OCI-LY1 (cell line): ENCODE results near the gene ARID5B.

Experiments
- H2AFZ ChIP-seq: fragments of 200-600 bp; sonication (generic), shearing (Covaris generic); 2 replicates; pipeline ENCODE4 v1.6.0; 2014; ENCODE audit warnings: antibody characterized with exemption, mild to moderate bottlenecking, low read length
- H3F3A ChIP-seq: fragments of 200-600 bp; sonication (generic), shearing (Covaris generic); 2 replicates; pipeline ENCODE4 v1.6.0; 2014; ENCODE audit warnings: mild to moderate bottlenecking, antibody characterized with exemption, low read length, moderate library complexity; ENCODE audit not compliant: insufficient read depth
- H3K27ac ChIP-seq: fragments of 200-600 bp; sonication (generic); 2 replicates; pipeline ENCODE4 v1.5.1; 2014; ENCODE audit warnings: low read length, mixed run types, mild to moderate bottlenecking, low read depth; ENCODE audit not compliant: poor library complexity, severe bottlenecking
- H3K27me3 ChIP-seq: fragments of 200-600 bp; sonication (generic); 2 replicates; pipeline ENCODE4 v1.6.0; 2014; ENCODE audit warnings: antibody characterized with exemption, mild to moderate bottlenecking, low read length, moderate library complexity; ENCODE audit not compliant: insufficient read depth
- H3K36me3 ChIP-seq: fragments of 200-600 bp; sonication (generic); 2 replicates; pipeline ENCODE4 v1.6.1; 2014; ENCODE audit warnings: mild to moderate bottlenecking, antibody characterized with exemption, low read length, moderate library complexity, mixed read lengths; ENCODE audit not compliant: insufficient read depth
- H3K4me1 ChIP-seq: fragments of 200-600 bp; sonication (generic); 2 replicates; pipeline ENCODE4 v1.5.1; 2014; ENCODE audit warnings: mild to moderate bottlenecking, low read length, moderate library complexity; ENCODE audit not compliant: insufficient read depth, severe bottlenecking
- H3K4me2 ChIP-seq: fragments of 200-600 bp; sonication (generic), shearing (Covaris generic); 2 replicates; pipeline ENCODE4 v1.6.1; 2014; ENCODE audit warnings: low read length
- H3K4me3 ChIP-seq: fragments of 200-600 bp; sonication (generic); 2 replicates; pipeline ENCODE4 v1.5.1; 2014; ENCODE audit warnings: low read length, low read depth, mild to moderate bottlenecking, mixed read lengths; ENCODE audit not compliant: poor library complexity, severe bottlenecking
- H3K79me2 ChIP-seq: fragments of 200-600 bp; shearing (Covaris generic); 2 replicates; pipeline ENCODE4 v1.6.1; 2016; ENCODE audit warnings: mixed run types, low read length, mixed read lengths; ENCODE audit not compliant: insufficient read depth
- H3K9ac ChIP-seq: fragments of 200-600 bp; sonication (generic), shearing (Covaris generic); 2 replicates; pipeline ENCODE4 v1.6.1; 2014; ENCODE audit warnings: mild to moderate bottlenecking, low read length, mixed read lengths
- H3K9me2 ChIP-seq: fragments of 200-600 bp; sonication (generic), shearing (Covaris generic); 2 replicates; pipeline ENCODE4 v1.6.1; 2014; ENCODE audit warnings: low read depth, mild to moderate bottlenecking, low read length, mixed read lengths
- H3K9me3 ChIP-seq: fragments of 200-600 bp; shearing (Covaris generic); 2 replicates; pipeline ENCODE4 v1.6.1; 2014; ENCODE audit warnings: low read length, mixed read lengths
- H4K20me1 ChIP-seq: fragments of 200-600 bp; sonication (generic), shearing (Covaris generic); 2 replicates; pipeline ENCODE4 v1.6.0; 2016; ENCODE audit warnings: mild to moderate bottlenecking, low read length; ENCODE audit not compliant: insufficient read depth
- EZH2 ChIP-seq: fragments of 200-600 bp; sonication (generic), shearing (Covaris generic); IDR thresholded peaks from 2 replicates; pipeline ENCODE4 v1.8.0; 2017; ENCODE audit warnings: borderline replicate concordance, mixed run types, mild to moderate bottlenecking, antibody characterized with exemption, low read length, moderate library complexity, mixed read lengths
- TF ChIP-seq, protein P1 (sequence below): fragments of 200-600 bp; sonication (generic), shearing (Covaris generic); IDR thresholded peaks from 2 replicates; pipeline ENCODE4 v1.5.1; 2017; ENCODE audit warnings: mild to moderate bottlenecking, antibody characterized with exemption, low read length, moderate library complexity, mixed read lengths

ARID5B gene

DNA sequence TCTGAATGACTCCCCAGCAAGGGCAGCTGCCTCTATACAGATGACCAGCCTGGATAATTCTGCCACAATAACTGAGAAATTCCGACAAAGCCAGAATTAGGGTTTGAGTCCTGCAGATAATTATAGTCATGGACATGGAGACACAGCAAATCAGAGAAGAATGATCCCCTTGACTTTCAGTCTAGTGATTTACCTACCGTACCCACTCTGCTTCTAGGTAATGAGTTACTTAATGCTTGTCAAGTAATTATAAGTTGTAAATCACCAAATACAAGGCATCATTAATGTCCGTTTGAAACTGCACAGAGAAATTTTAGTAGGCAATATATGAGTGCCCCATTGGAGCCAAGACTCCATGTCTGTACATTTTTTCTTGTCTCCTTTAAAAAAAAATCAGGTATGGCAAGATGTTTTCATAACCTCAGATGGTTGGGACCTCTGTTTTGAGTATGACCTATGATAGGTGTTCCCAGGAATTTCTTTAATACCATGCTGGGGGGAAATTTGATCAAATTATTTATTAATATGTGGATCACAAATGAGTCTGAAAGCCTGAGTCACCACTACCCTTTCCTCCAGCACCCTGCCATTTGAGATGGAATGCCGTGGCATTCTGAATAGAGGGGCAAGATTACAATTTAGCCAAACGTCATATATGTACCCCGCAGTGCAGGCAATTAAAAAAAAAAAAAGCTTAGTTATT is 5.5 kb upstream of the ARID5B start:
- no peaks in the 10 kb centered on the region for H3K9me2 ChIP-seq
- no peaks in the 10 kb centered on the region for H3K79me2 ChIP-seq
- TF ChIP-seq, protein P1, sequence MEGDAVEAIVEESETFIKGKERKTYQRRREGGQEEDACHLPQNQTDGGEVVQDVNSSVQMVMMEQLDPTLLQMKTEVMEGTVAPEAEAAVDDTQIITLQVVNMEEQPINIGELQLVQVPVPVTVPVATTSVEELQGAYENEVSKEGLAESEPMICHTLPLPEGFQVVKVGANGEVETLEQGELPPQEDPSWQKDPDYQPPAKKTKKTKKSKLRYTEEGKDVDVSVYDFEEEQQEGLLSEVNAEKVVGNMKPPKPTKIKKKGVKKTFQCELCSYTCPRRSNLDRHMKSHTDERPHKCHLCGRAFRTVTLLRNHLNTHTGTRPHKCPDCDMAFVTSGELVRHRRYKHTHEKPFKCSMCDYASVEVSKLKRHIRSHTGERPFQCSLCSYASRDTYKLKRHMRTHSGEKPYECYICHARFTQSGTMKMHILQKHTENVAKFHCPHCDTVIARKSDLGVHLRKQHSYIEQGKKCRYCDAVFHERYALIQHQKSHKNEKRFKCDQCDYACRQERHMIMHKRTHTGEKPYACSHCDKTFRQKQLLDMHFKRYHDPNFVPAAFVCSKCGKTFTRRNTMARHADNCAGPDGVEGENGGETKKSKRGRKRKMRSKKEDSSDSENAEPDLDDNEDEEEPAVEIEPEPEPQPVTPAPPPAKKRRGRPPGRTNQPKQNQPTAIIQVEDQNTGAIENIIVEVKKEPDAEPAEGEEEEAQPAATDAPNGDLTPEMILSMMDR, result no peak
- no peak for TF ChIP-seq EZH2
- H3F3A ChIP-seq, result 0 out of 2 replicates have a peak, but pooled peaks cover 3% of the 10 kb centered on the region
- H3K4me1 ChIP-seq, result peaks cover 44% of the 10 kb centered on the region
- H3K27me3 ChIP-seq, result no peaks in the 10 kb centered on the region
- H3K4me2 ChIP-seq, result no peak overlapping the region
- no peaks in the 10 kb centered on the region for H3K36me3 ChIP-seq
- no peaks in the 10 kb centered on the region for H4K20me1 ChIP-seq
- H3K4me3 ChIP-seq, result no peak overlapping the region
- H3K27ac ChIP-seq, result no peak overlapping the region
- no peaks in the 10 kb centered on the region for H3K9me3 ChIP-seq
- no peak overlapping the region for H2AFZ ChIP-seq
- no peak overlapping the region for H3K9ac ChIP-seq

DNA sequence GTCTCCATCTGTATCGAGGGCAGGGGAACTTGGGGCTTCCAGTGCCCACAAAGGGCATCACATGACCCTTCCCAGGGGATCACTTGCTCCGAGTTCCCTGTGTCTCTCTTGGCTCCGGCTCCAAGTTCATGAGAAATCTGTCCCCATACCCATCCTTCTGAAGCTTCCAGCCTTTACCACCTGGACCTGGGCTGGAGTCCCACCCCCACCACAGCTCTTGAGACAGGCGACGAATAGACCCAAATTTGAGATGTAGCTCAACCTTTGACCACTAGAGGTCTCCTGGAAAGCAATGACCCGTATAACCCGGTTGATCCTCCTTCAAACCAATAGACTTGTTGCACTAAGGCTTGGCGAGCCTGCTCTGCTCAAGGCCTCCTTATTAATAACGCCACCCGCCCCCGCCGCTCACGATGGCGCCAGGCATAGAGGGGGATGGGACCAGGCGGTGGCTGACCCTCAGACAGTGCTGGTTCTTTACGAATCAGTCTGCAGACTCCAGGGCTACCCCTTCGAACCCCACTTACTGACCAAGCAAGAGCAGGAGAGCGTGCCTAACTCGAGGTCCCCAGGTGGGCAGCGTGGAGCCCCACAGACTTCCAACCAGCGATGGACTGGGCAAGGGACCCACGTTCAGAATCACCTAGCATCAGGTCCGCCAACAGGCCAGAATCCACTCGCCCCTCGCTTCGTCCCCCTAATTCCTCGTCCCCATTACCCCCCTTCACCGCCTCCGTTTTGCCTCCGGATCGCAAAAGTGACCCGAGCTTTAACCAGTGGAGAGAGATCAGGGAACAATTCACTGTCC is 4.4 kb upstream of the ARID5B start:
- Histone ChIP-seq H4K20me1 (no peaks in the 10 kb centered on the region), H3K9me2 (no peaks in the 10 kb centered on the region), H3K9me3 (no peaks in the 10 kb centered on the region), H3K27ac (peak overlapping the region; percentile 98), H3K36me3 (peaks cover 4% of the 10 kb centered on the region; the same call in 1 of the 2 replicates), H3K27me3 (no peaks in the 10 kb centered on the region), H2AFZ (no peak overlapping the region), H3K4me3 (peak overlapping the region; percentile 90), H3K4me1 (peaks cover 41% of the 10 kb centered on the region), H3K79me2 (peaks cover 4% of the 10 kb centered on the region; the same call in 1 of the 2 replicates), H3K9ac (peak overlapping the region; percentile 90), H3K4me2 (peak overlapping the region; percentile 82), H3F3A (0 out of 2 replicates have a peak, but pooled peaks cover 3% of the 10 kb centered on the region)
- TF ChIP-seq, protein P1, result peak; percentile 75
- no peak for TF ChIP-seq EZH2

DNA sequence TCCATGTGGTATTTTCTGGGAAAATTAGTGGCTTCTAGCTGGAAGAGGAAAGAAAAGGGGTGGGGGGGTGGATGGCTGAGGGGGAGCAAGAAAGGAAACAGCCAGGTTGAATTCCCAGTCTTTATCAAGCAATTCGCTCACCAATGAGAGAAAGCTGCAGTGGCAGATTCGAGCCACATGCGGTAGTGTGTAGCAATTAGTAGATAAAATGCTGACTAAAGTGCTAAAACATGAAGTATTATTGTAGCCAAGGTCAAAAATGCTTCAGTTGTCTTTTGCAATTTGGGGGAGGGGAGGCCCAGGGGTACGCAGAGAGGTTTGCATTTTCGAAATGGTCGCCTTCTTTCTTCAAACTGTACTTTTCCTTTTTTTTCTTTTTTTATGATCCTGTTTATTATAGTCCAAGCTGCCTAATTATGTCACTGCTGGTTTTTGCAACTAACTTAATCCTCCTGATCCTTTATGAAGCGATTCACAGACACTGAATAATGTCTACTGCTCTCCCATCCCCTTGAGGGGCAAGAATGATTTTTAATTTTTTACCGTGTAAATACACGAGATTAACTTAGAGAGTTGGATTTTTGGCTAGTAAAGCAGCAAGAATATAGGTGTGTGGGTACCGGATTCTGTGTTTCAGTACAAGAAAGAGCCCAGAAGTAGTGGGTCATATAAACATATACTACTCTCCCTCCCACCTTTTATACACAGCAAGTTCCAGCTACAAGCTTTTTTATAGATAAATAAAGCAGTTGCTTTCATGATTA is 3.6 kb upstream of the ARID5B start:
- H3K27me3 ChIP-seq, result no peaks in the 10 kb centered on the region
- H3K4me3 ChIP-seq, result peak overlapping the region; percentile 90
- H3K36me3 ChIP-seq, result peaks cover 5% of the 10 kb centered on the region; the same call in 1 of the 2 replicates
- no peaks in the 10 kb centered on the region for H3K9me3 ChIP-seq
- peaks cover 36% of the 10 kb centered on the region for H3K4me1 ChIP-seq
- peak overlapping the region; percentile 90 for H3K9ac ChIP-seq
- 0 out of 2 replicates have a peak, but pooled peaks cover 3% of the 10 kb centered on the region for H3F3A ChIP-seq
- no peak overlapping the region for H2AFZ ChIP-seq
- TF ChIP-seq, protein P1, result peak; percentile 45; the same call in 1 of the 2 replicates
- TF ChIP-seq EZH2, result no peak
- peaks cover 4% of the 10 kb centered on the region; the same call in 1 of the 2 replicates for H3K79me2 ChIP-seq
- no peaks in the 10 kb centered on the region for H3K9me2 ChIP-seq
- H3K4me2 ChIP-seq, result peak overlapping the region; percentile 82
- H3K27ac ChIP-seq, result peak overlapping the region; percentile 98
- no peaks in the 10 kb centered on the region for H4K20me1 ChIP-seq
